Measurements from ENCODE around the gene SSUH2. TPM values are rescaled to one million over a fixed set of nuclear protein-coding genes. Genes with fewer than 3 reads are reported as not detected.
A peak's percentile ranks its signal among the peaks of the same experiment; 100 is the strongest.

The SSUH2 gene
- total and polyA plus RNA-seq, 2 of the 13 experiments (the other 11 are each of a cell fraction or from before 2014, with no cell fraction given), result 38.1 to 136 TPM

DNA sequence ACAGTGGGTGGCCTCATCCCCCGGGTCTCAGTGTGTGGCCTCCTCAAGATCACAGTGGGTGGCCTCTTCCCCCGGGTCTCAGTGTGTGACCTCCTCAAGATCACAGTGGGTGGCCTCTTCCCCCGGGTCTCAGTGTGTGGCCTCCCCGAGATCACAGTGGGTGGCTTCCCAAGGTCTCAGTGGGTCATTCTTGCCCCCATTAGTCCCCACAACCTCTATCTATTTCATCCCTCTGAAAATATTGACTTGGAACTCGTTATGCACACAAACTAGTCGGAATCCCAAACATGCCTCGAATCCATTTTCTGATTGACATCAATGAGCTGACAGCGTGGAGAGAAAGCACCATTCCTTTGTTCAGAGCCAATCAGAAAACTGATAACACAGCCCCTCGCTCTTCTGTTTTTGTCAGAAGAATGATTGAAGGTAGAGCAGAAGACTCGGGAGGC is 10.8 kb upstream of the SSUH2 start (continued):
- peak; percentile 39; the same call in 1 of the 2 replicates for TF ChIP-seq ETV5 (CRISPR knock-in tag; IDR thresholded peaks at IDR 0.05; ENCODE audit: borderline replicate concordance)
- TF ChIP-seq ZNF382 (CRISPR knock-in tag; IDR thresholded peaks at IDR 0.05; ENCODE audit: borderline replicate concordance), result no peak
- no peak for TF ChIP-seq ZSCAN20 (CRISPR knock-in tag; IDR thresholded peaks at IDR 0.05; ENCODE audit: borderline replicate concordance)
- TF ChIP-seq, protein P1, sequence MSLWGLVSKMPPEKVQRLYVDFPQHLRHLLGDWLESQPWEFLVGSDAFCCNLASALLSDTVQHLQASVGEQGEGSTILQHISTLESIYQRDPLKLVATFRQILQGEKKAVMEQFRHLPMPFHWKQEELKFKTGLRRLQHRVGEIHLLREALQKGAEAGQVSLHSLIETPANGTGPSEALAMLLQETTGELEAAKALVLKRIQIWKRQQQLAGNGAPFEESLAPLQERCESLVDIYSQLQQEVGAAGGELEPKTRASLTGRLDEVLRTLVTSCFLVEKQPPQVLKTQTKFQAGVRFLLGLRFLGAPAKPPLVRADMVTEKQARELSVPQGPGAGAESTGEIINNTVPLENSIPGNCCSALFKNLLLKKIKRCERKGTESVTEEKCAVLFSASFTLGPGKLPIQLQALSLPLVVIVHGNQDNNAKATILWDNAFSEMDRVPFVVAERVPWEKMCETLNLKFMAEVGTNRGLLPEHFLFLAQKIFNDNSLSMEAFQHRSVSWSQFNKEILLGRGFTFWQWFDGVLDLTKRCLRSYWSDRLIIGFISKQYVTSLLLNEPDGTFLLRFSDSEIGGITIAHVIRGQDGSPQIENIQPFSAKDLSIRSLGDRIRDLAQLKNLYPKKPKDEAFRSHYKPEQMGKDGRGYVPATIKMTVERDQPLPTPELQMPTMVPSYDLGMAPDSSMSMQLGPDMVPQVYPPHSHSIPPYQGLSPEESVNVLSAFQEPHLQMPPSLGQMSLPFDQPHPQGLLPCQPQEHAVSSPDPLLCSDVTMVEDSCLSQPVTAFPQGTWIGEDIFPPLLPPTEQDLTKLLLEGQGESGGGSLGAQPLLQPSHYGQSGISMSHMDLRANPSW (CRISPR knock-in tag; IDR thresholded peaks at IDR 0.05; ENCODE audit: borderline replicate concordance), result no peak
- TF ChIP-seq, protein P2, sequence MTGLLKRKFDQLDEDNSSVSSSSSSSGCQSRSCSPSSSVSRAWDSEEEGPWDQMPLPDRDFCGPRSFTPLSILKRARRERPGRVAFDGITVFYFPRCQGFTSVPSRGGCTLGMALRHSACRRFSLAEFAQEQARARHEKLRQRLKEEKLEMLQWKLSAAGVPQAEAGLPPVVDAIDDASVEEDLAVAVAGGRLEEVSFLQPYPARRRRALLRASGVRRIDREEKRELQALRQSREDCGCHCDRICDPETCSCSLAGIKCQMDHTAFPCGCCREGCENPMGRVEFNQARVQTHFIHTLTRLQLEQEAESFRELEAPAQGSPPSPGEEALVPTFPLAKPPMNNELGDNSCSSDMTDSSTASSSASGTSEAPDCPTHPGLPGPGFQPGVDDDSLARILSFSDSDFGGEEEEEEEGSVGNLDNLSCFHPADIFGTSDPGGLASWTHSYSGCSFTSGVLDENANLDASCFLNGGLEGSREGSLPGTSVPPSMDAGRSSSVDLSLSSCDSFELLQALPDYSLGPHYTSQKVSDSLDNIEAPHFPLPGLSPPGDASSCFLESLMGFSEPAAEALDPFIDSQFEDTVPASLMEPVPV (CRISPR knock-in tag; IDR thresholded peaks at IDR 0.05), result no peak
- TF ChIP-seq BRCA1 (CRISPR knock-in tag; IDR thresholded peaks at IDR 0.05), result no peak
- no peak for TF ChIP-seq SNAI1 (CRISPR knock-in tag; IDR thresholded peaks at IDR 0.05; ENCODE audit: borderline replicate concordance)
- TF ChIP-seq ZNF484 (CRISPR knock-in tag; IDR thresholded peaks at IDR 0.05; ENCODE audit: borderline replicate concordance, low read depth), result no peak
- TF ChIP-seq HOXA3 (CRISPR knock-in tag; IDR thresholded peaks at IDR 0.05), result peak; percentile 43; the same call in 1 of the 2 replicates
- TF ChIP-seq JARID2 (CRISPR knock-in tag; IDR thresholded peaks at IDR 0.05; ENCODE audit: insufficient replicate concordance), result no peak
- TF ChIP-seq, protein P3, sequence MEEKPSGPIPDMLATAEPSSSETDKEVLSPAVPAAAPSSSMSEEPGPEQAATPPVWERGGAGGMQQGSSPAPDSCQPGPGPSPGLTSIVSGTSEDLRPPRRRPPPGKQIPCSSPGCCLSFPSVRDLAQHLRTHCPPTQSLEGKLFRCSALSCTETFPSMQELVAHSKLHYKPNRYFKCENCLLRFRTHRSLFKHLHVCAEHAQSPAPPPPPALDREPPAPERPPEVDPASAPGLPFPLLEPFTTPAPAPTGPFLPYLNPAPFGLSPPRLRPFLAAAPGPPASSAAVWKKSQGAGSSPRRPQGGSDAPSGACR (CRISPR knock-in tag; IDR thresholded peaks at IDR 0.05), result 0 out of 2 replicates have a peak, but pooled peaks have one; percentile 23
- no peak for TF ChIP-seq ZNF160 (CRISPR knock-in tag; IDR thresholded peaks at IDR 0.05)
- TF ChIP-seq ZNF546 (CRISPR knock-in tag; conservative IDR thresholded peaks at IDR 0.05), result no peak
- no peak for TF ChIP-seq MYNN (CRISPR knock-in tag; IDR thresholded peaks at IDR 0.05; ENCODE audit: low read depth)
- TF ChIP-seq FOXM1 (CRISPR knock-in tag; IDR thresholded peaks at IDR 0.05), result no peak

Data from HepG2 (cell line).